Measurements from ENCODE around the gene UNC93A.
"Not testable (repeated sequence)": the region's sequence is repeated elsewhere in the genome, so short reads cannot be mapped to it uniquely, and the experiment has no call there.

UNC93A gene

GRCh38 chr6:167356874-167357273 is 65.8 kb downstream of the UNC93A start:
- TF ChIP-seq CTCF (IDR thresholded peaks at IDR 0.05; ENCODE audit: extremely low read depth, missing control alignments) = no peak
- no peak for DNase-seq (ENCODE audit: low spot score)

- not testable (repeated sequence) for DNase-seq (ENCODE audit: low spot score)
Observed at GRCh38 chr6:167358394-167358793, 67.3 kb downstream of the UNC93A start.

- not testable (repeated sequence) for DNase-seq (ENCODE audit: low spot score)
Observed at GRCh38 chr6:167361170-167361569, 70.1 kb downstream of the UNC93A start.
